ENCODE data around the gene TUBB4B.

Gene TUBB4B

GRCh38 chr9:137216188-137216965, 24.7 kb upstream of the TUBB4B start:
- Histone ChIP-seq H3K36me3 (ENCODE audit: insufficient read depth, low read length) (peaks cover 28% of the 10 kb centered on the region), H3K9me3 (ENCODE audit: insufficient read depth, low read length, severe bottlenecking) (no peaks in the 10 kb centered on the region), H3K27ac (ENCODE audit: low read length) (no peak overlapping the region), H3K4me1 (ENCODE audit: insufficient read depth, low read length) (no peaks in the 10 kb centered on the region), H3K27me3 (ENCODE audit: insufficient read depth, low read length, poor library complexity) (no peaks in the 10 kb centered on the region), H3K79me2 (ENCODE audit: insufficient read depth, low read length) (no peaks in the 10 kb centered on the region), H3K9ac (ENCODE audit: low read depth, low read length) (no peak overlapping the region), H2AFZ (ENCODE audit: low read depth, low read length) (no peak overlapping the region), H3K4me2 (ENCODE audit: insufficient read depth, low read length) (no peak overlapping the region), H4K20me1 (ENCODE audit: insufficient read depth, low read length) (peaks cover 2% of the 10 kb centered on the region; the same call in 1 of the 2 replicates), H3K4me3 (ENCODE audit: low read depth in 1 of 2, low read length in 2 of 2) (no peak overlapping the region)
- TF ChIP-seq EZH2 (IDR thresholded peaks at IDR 0.05; ENCODE audit: borderline replicate concordance, low read depth, low read length, severe bottlenecking) (no peak), CTCF (IDR thresholded peaks at IDR 0.05; ENCODE audit: borderline replicate concordance, extremely low read depth, low read length, poor library complexity, severe bottlenecking) (no peak)
- ATAC-seq (ENCODE audit: insufficient read depth, low read depth) = no peak
- DNase-seq = no peak

GRCh38 chr9:137217276-137218211, 23.5 kb upstream of the TUBB4B start:
- Histone ChIP-seq H3K9ac (ENCODE audit: low read depth, low read length) (no peak overlapping the region), H3K79me2 (ENCODE audit: insufficient read depth, low read length) (no peaks in the 10 kb centered on the region), H3K4me3 (ENCODE audit: low read depth in 1 of 2, low read length in 2 of 2) (no peak overlapping the region), H3K27me3 (ENCODE audit: insufficient read depth, low read length, poor library complexity) (no peaks in the 10 kb centered on the region), H3K36me3 (ENCODE audit: insufficient read depth, low read length) (peaks cover 28% of the 10 kb centered on the region), H3K4me1 (ENCODE audit: insufficient read depth, low read length) (peaks cover under 1% of the 10 kb centered on the region), H2AFZ (ENCODE audit: low read depth, low read length) (no peak overlapping the region), H3K4me2 (ENCODE audit: insufficient read depth, low read length) (no peak overlapping the region), H3K9me3 (ENCODE audit: insufficient read depth, low read length, severe bottlenecking) (no peaks in the 10 kb centered on the region), H4K20me1 (ENCODE audit: insufficient read depth, low read length) (no peaks in the 10 kb centered on the region; the same call in 1 of the 2 replicates), H3K27ac (ENCODE audit: low read length) (no peak overlapping the region)
- DNase-seq (no peak), ATAC-seq (ENCODE audit: insufficient read depth, low read depth) (no peak)
- no peak for TF ChIP-seq EZH2 (IDR thresholded peaks at IDR 0.05; ENCODE audit: borderline replicate concordance, low read depth, low read length, severe bottlenecking)
- TF ChIP-seq CTCF (IDR thresholded peaks at IDR 0.05; ENCODE audit: borderline replicate concordance, extremely low read depth, low read length, poor library complexity, severe bottlenecking) = no peak

GRCh38 chr9:137218212-137218753, 22.8 kb upstream of the TUBB4B start:
- Histone ChIP-seq H3K79me2 (ENCODE audit: insufficient read depth, low read length) (no peaks in the 10 kb centered on the region), H3K36me3 (ENCODE audit: insufficient read depth, low read length) (peaks cover 24% of the 10 kb centered on the region), H3K4me2 (ENCODE audit: insufficient read depth, low read length) (no peak overlapping the region), H4K20me1 (ENCODE audit: insufficient read depth, low read length) (no peaks in the 10 kb centered on the region; the same call in 1 of the 2 replicates), H3K27ac (ENCODE audit: low read length) (no peak overlapping the region), H3K27me3 (ENCODE audit: insufficient read depth, low read length, poor library complexity) (no peaks in the 10 kb centered on the region), H3K9ac (ENCODE audit: low read depth, low read length) (no peak overlapping the region), H3K4me1 (ENCODE audit: insufficient read depth, low read length) (peaks cover 7% of the 10 kb centered on the region), H3K4me3 (ENCODE audit: low read depth in 1 of 2, low read length in 2 of 2) (no peak overlapping the region), H2AFZ (ENCODE audit: low read depth, low read length) (no peak overlapping the region), H3K9me3 (ENCODE audit: insufficient read depth, low read length, severe bottlenecking) (no peaks in the 10 kb centered on the region)
- ATAC-seq (ENCODE audit: insufficient read depth, low read depth) = no peak
- no peak for DNase-seq
- TF ChIP-seq EZH2 (IDR thresholded peaks at IDR 0.05; ENCODE audit: borderline replicate concordance, low read depth, low read length, severe bottlenecking) (no peak), CTCF (IDR thresholded peaks at IDR 0.05; ENCODE audit: borderline replicate concordance, extremely low read depth, low read length, poor library complexity, severe bottlenecking) (no peak)

All from DND-41 (cell line).